K562 (cell line): ENCODE measurements around the gene EIF2AK3. TPM values are rescaled to one million over a fixed set of nuclear protein-coding genes. Genes with fewer than 3 reads are reported as not detected.

Source experiments
- ATAC-seq: fragments of 200-7000 bp; cut with Tn5 transposase; 3 replicates; pipeline ENCODE4 v1.9.1; 2020; ENCODE audit warnings: moderate library complexity
- BruUV-seq: library from RNA; stranded (reverse); fragments of 400-500 nt; replicated peaks from 2 replicates; lab custom pipeline; 2021; lab: Mats Ljungman, UMichigan
- CTCF ChIA-PET: fragments of 300-600 bp; formaldehyde crosslinking; extraction: SDS; loops from one replicate; lab custom pipeline; 2021; ENCODE audit warnings: low intra/inter-chr PET ratio; lab: Yijun Ruan, JAX
- POLR2A ChIA-PET: fragments of 300-600, 350-650 bp; sonication (Branson Sonifier 250); formaldehyde crosslinking; extraction: SDS; loops from one replicate; lab custom pipeline; 2021; ENCODE audit warnings: antibody characterized with exemption, inconsistent platforms; lab: Yijun Ruan, JAX
- DNase-seq, 4 experiments: peaks; one replicate each; pipeline versions ENCODE4 v3.0.0 to v3.0.0-alpha.2; 2011 to 2018; ENCODE audit warnings: low spot score in 3 of 4, mixed read lengths in 3 of 4; ENCODE audit errors: extremely low read depth in 1 of 4
- FAIRE-seq: peaks from 2 replicates; lab custom pipeline; 2011; peaks lifted over from hg19 to GRCh38; lab: Jason Lieb, UNC
- H2AFZ ChIP-seq: 2 replicates; pipeline ENCODE4 v1.6.0; 2011; ENCODE audit warnings: low read depth, low read length, control low read depth, inconsistent platforms
- H3K27ac ChIP-seq: fragments of 200-600 bp; 3 replicates; pipeline ENCODE4 v1.8.0; 2011; ENCODE audit warnings: low read depth, mild to moderate bottlenecking, control low read depth, inconsistent platforms, low read length, moderate library complexity, mixed read lengths; ENCODE audit errors: extremely low read depth
- H3K27me3 ChIP-seq, 2 experiments: fragments of 300-600 bp in 1 of 2; 2 replicates in 1 of 2; 3 replicates in 1 of 2; pipeline versions ENCODE4 v1.6.0 to v1.8.0; 2011; ENCODE audit warnings: inconsistent platforms in 2 of 2, low read length in 2 of 2, mild to moderate bottlenecking in 1 of 2, mixed read lengths in 1 of 2, moderate library complexity in 1 of 2; ENCODE audit not compliant: control insufficient read depth in 2 of 2, insufficient read depth in 2 of 2
- H3K36me3 ChIP-seq: fragments of 300-600 bp; 3 replicates; pipeline ENCODE4 v1.8.0; 2011; ENCODE audit warnings: mild to moderate bottlenecking, low read length, inconsistent platforms; ENCODE audit not compliant: control insufficient read depth, insufficient read depth
- H3K4me1 ChIP-seq, 2 experiments: fragments of 200-600 bp in 1 of 2; replicated peaks in 1 of 2; 2 replicates in 1 of 2; 3 replicates in 1 of 2; pipeline versions ENCODE4 v1.5.1 to v1.8.0; 2011; ENCODE audit warnings: inconsistent platforms in 2 of 2, low read length in 2 of 2, mild to moderate bottlenecking in 1 of 2, mixed read lengths in 1 of 2, moderate library complexity in 1 of 2; ENCODE audit not compliant: control insufficient read depth in 2 of 2, insufficient read depth in 2 of 2
- H3K4me2 ChIP-seq: 2 replicates; pipeline ENCODE4 v1.6.1; 2011; ENCODE audit warnings: low read length, control low read depth, inconsistent platforms, mixed read lengths; ENCODE audit not compliant: insufficient read depth
- H3K4me3 ChIP-seq: fragments of 200-600 bp; sonication (generic), shearing (Covaris generic); 2 replicates; pipeline ENCODE4 v1.5.1; 2016; ENCODE audit warnings: control low read depth, inconsistent platforms
- H3K79me2 ChIP-seq: fragments of 200-600 bp; 3 replicates; pipeline ENCODE4 v1.8.0; 2011; ENCODE audit warnings: low read length, inconsistent platforms; ENCODE audit not compliant: control insufficient read depth, insufficient read depth
- H3K9ac ChIP-seq, 2 experiments: 2 replicates each; pipeline versions ENCODE4 v1.6.0 to v1.6.1; 2011; ENCODE audit warnings: low read depth in 2 of 2, low read length in 2 of 2, control low read depth in 1 of 2, inconsistent platforms in 1 of 2, mild to moderate bottlenecking in 1 of 2, mixed read lengths in 1 of 2; ENCODE audit not compliant: insufficient read depth in 1 of 2
- H3K9me1 ChIP-seq: one replicate; pipeline ENCODE4 v1.6.0; 2011; ENCODE audit warnings: inconsistent platforms, mild to moderate bottlenecking, low read length, moderate library complexity; ENCODE audit not compliant: control insufficient read depth, insufficient read depth
- H3K9me3 ChIP-seq: replicated peaks from 2 replicates; pipeline ENCODE4 v1.5.1; 2011; ENCODE audit warnings: low read depth, low read length, inconsistent platforms; ENCODE audit not compliant: control insufficient read depth, insufficient read depth
- H4K20me1 ChIP-seq: replicated peaks from 2 replicates; pipeline ENCODE4 v1.6.1; 2011; ENCODE audit warnings: low read length, inconsistent platforms, mixed read lengths; ENCODE audit not compliant: control insufficient read depth, insufficient read depth
- E2F3 ChIP-seq: fragments of 250-450 bp; sonication (Bioruptor Pico); IDR thresholded peaks from 2 replicates; pipeline ENCODE4 v1.4.0; 2020; ENCODE audit warnings: mild to moderate bottlenecking
- RAD51 ChIP-seq: fragments of 450-650 bp; IDR thresholded peaks from 2 replicates; pipeline ENCODE4 v1.7.1; 2016; ENCODE audit warnings: low read depth, mild to moderate bottlenecking, borderline replicate concordance
- ZC3H11A ChIP-seq: IDR thresholded peaks from 2 replicates; pipeline ENCODE4 v1.6.1; 2012; ENCODE audit warnings: low read depth, low read length, improper control_type of control experiment
- ZNF143 ChIP-seq: sonication (generic); formaldehyde crosslinking; IDR thresholded peaks from 2 replicates; pipeline ENCODE4 v1.9.0; 2022; ENCODE audit warnings: mild to moderate bottlenecking, missing genetic modification reagents
- WGBS: fragments of 100-300 bp; shearing (Covaris generic); methylation state at CpG from one replicate; pipeline ENCODE4 v1.1.6; 2016; ENCODE audit warnings: low coverage, mixed read lengths; ENCODE audit not compliant: insufficient coverage; ENCODE audit errors: missing lambda C conversion rate; 5-methylcytosine and 5-hydroxymethylcytosine counted together
- in situ Hi-C: fragments of 300-500 bp; cut with MboI; formaldehyde crosslinking; loops from 4 replicates; pipeline ENCODE4 v1.15.0; 2018; ENCODE audit warnings: inconsistent platforms, mixed read lengths
- intact Hi-C: fragments of 100-400 bp; cut with micrococcal nuclease; formaldehyde crosslinking; loops from 2 replicates; pipeline ENCODE4 v1.14.2; 2022
- polyA plus RNA-seq, 8 experiments: library from polyadenylated mRNA; depleted of rRNA in 4 of 8; stranded (reverse) in 5 of 8; unstranded in 3 of 8; fragments of >200 nt; fragmentation: Nextera tagmentation in 2 of 8; fragmentation: Illumina TruSeq in 1 of 8; extraction: Ambion mirVana in 2 of 8; extraction: Trizol in 1 of 8; gene quantifications; 2 replicates each; pipeline versions ENCODE4 v1.2.1 to v1.2.3, GENCODE V29; 2011 to 2014; ENCODE audit warnings: inconsistent platforms in 1 of 8, missing spikeins in 1 of 8
- total RNA-seq, 7 experiments: library from RNA; depleted of rRNA in 6 of 7; stranded (reverse); fragments of >200 nt in 6 of 7; fragmentation: Illumina TruSeq in 2 of 7; extraction: Trizol in 2 of 7; gene quantifications; 2 replicates each; pipeline versions ENCODE4 v1.2.1 to v1.2.3, GENCODE V29; 2011 to 2021; ENCODE audit warnings: low replicate concordance in 1 of 7
- TF ChIP-seq, protein P1 (sequence below), 2 experiments: fragments of 450-650 bp; IDR thresholded peaks; 2 replicates each; pipeline ENCODE4 v1.6.1; 2016

The EIF2AK3 gene
- total and polyA plus RNA-seq, 9 of the 15 experiments (the other 6 are each of a cell fraction or from before 2014, with no cell fraction given) = 1.7 to 11.6 (median 7.4) TPM

DNA sequence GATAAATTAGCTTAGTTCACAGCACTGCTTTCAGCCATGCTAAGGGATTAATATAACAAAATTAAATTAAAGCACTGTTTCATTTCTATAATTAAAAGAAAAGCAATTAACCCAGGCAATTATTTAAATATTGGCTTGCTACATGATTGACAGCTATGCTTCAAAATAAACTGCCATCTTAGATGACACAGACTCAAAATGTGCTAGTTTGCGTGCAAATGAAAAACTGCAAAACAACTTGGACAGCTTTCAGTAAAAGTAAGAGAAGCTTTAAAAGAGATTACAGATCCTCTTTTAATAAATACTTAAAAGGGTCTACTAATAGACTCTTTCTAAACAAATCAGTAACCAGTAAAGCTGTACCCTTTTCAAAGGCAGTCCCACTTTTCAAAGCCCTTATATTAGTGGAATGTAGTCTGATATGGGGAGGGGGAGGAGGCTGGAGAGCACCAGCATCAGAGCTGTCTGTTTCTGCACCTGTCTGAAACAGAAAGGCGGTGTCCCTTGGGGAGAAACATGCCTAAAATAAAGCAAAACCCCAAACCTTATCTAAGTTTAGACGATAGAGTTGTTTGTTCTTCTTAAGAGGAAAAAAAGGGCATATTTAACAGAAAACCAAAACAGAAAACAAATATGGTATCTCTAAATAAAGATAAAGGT lies 20.8 kb downstream of the EIF2AK3 start:
- intact Hi-C loops = no loop called here
- no TSS peak for BruUV-seq
- 63% methylated on average over 3 of the region's 3 CpGs for WGBS
- Histone ChIP-seq H3K9me1 (no peaks in the 10 kb centered on the region), H3K9me3 (no peaks in the 10 kb centered on the region), H3K27me3 (no peaks in the 10 kb centered on the region), H2AFZ (no peak overlapping the region), H3K36me3 (no peaks in the 10 kb centered on the region), H4K20me1 (no peaks in the 10 kb centered on the region), H3K79me2 (no peaks in the 10 kb centered on the region), H3K4me2 (no peak overlapping the region), H3K9ac (no peak overlapping the region), H3K4me3 (no peak overlapping the region), H3K27ac (no peak overlapping the region), H3K4me1 (peaks cover under 1 to 7% of the 10 kb centered on the region in 2 experiments; a peak in 3 of 5 replicates)
- no peak for FAIRE-seq
- ATAC-seq = no peak
- TF ChIP-seq E2F3 (CRISPR knock-in tag) (no peak), ZC3H11A (no peak), ZNF143 (no peak), RAD51 (no peak)
- TF ChIP-seq, protein P1, sequence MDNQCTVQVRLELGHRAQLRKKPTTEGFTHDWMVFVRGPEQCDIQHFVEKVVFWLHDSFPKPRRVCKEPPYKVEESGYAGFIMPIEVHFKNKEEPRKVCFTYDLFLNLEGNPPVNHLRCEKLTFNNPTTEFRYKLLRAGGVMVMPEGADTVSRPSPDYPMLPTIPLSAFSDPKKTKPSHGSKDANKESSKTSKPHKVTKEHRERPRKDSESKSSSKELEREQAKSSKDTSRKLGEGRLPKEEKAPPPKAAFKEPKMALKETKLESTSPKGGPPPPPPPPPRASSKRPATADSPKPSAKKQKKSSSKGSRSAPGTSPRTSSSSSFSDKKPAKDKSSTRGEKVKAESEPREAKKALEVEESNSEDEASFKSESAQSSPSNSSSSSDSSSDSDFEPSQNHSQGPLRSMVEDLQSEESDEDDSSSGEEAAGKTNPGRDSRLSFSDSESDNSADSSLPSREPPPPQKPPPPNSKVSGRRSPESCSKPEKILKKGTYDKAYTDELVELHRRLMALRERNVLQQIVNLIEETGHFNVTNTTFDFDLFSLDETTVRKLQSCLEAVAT (IDR thresholded peaks at IDR 0.05) = no peak
- in situ Hi-C loops = no loop called here
- CTCF ChIA-PET = no interaction called here
- POLR2A ChIA-PET = interaction anchor here (4.0 kb wide), 1 partner anchor 21 kb away, joined by 16 read pairs; the partner anchor contains the start of gene EIF2AK3
- DNase-seq = no peak
